LNCAP (cell line): ENCODE data around the gene S100G.

Experiments used
- TF ChIP-seq, protein P1 (sequence below): fragments of 450-650 bp; IDR thresholded peaks from 2 replicates; pipeline ENCODE4 v1.5.1; 2017; ENCODE audit warnings: mild to moderate bottlenecking

The S100G gene

DNA sequence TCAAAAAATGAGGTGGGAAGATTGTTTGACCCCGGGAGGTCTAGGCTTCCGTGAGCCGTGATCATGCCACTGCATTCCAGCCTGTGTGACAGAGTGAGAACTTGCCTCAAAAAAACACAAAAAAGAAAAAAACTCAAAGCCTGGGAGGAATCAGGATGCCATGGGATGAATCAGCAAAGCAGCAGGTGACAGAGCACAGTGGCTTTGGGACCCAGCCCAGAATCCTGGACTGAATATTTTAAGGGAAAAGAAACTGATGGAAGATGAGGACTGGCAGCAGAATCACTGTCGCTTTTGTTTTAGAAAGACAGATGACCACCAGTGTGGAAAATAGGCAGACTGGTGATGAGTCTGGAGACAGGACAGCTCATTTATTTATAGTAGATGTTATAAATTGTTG lies 16.6 kb downstream of the S100G start:
- TF ChIP-seq, protein P1, sequence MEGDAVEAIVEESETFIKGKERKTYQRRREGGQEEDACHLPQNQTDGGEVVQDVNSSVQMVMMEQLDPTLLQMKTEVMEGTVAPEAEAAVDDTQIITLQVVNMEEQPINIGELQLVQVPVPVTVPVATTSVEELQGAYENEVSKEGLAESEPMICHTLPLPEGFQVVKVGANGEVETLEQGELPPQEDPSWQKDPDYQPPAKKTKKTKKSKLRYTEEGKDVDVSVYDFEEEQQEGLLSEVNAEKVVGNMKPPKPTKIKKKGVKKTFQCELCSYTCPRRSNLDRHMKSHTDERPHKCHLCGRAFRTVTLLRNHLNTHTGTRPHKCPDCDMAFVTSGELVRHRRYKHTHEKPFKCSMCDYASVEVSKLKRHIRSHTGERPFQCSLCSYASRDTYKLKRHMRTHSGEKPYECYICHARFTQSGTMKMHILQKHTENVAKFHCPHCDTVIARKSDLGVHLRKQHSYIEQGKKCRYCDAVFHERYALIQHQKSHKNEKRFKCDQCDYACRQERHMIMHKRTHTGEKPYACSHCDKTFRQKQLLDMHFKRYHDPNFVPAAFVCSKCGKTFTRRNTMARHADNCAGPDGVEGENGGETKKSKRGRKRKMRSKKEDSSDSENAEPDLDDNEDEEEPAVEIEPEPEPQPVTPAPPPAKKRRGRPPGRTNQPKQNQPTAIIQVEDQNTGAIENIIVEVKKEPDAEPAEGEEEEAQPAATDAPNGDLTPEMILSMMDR: no peak

DNA sequence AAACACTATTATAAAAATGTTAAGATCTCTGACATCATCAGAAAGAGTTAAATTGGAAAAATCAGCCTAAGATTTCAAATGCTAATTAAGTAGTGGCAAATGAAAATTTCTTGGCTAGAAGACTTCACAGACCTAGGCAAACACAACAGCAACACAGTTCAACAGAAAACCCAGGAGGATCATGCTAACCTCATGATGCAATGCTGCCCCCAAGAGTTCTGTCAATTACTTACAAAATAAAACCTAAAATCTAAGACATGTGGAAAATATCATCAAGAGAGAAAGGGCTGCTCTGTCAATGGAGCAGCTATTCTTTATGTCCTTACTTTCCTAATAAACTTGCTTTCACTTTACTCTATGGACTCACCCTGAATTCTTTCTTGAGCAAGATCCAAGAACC lies 21.0 kb downstream of the S100G start:
- TF ChIP-seq, protein P1: peak; percentile 39; the same call in 1 of the 2 replicates

DNA sequence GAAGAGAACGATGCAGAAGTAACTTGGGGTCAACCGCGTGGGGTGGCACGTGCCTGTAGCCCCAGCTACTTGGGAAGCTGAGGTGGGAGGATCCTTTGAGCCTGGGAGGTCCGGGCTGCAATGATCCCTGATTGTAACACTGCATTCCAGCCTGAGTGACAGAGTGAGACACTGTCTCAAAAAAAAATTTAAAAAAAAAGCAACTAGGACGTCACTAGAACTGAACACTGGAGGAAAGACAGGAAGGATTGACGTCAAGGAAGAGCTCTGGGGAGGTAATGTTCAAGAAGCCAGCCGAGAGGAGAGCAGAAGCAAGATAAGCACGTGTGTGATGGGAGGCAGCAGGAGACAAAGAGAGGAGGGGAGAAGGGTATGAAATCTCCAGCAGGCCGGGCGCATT lies 28.7 kb downstream of the S100G start:
- TF ChIP-seq, protein P1: no peak

DNA sequence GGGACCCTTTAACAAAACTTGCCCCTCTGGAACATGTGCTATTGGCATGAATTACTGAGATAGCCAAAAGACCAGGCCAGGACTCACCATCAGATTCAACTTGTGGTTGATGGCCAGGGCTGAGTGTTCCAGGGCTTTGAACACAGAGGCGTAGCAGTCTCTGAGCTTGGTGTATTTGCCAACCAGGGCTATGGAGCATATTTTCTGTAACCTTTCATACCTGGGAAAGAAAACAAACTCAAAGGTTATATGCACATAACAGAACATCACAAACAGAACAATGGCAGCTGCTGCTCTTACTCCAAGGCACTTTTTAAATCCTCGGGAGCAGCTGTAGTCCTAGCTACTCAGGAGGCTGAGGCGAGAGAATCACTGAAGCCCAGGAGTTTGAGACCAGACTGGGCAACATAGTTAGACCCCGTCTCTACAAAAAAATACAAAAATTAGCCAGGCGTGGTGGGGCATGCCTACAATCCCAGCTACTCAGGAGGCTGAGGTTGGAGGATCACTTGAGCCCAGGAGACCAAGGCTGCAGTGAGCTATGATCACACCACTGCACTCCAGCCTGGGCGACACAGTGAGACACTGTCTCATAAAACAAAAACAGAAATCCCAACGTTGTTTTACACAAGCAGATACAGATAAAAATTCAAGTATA lies 33.2 kb downstream of the S100G start:
- TF ChIP-seq, protein P1: no peak

DNA sequence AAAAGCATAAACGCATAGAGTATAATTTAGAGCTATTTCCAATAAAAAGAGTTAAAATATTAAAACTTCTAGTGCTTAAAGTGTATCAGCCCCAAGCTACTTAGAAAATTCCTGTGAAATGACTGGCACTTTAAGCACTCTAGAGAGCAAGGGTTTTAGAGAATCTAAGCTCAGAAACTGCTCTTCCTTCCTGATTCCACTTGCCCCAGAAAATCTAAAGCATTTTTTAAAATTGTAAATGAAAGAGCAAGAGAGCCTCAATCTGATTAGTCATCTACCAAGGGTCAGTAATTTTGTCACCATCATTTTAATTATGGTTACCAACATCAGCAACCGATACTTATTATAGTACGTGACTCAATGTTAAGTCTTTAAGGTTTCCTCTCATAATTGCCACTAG lies 37.6 kb downstream of the S100G start:
- TF ChIP-seq, protein P1: no peak

DNA sequence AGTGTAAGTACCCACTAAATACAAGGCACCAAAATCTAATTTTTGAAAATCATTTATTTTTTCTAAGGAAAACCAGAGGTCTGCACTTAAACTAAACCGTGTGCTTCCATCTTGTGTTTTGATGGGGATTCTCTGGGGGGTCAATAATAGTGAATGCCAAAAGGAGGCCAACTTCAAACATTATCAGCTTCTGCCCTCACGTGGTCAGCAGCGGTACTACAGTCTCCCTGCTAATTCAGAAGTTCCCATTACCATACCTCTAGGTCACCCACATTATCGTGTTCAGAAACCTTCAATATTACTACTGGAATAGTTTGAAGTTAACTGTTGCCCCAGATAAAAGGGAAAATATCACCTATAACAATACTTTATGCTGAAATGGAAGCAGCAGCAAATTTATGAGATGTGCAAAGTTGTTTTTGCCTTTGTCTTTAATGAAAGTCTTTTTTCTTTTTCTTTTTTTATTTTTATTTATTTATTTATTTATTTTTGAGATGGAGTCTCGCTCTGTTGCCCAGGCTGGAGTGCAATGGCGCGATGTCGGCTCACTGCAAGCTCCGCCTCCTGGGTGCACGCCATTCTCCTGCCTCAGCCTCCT lies 45.2 kb downstream of the S100G start:
- TF ChIP-seq, protein P1: peak; percentile 74

DNA sequence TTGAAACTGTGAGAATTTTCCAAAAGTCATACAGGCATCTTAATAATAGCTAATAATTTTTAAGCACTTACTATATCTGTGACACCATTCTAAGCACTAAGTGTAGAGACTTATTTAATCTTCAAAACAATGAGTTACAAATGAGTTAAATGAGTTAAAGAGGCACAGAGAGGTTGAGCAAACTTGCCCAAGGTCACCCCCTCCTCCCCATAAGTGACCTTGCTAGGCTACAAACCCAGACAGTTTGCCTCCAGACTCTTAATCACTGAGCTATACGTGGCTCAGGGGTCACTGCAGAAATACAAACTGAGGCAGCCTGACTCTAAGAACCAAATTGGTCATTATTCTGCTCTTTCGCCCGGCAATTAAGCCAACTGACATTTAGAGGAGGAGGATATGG lies 47.0 kb downstream of the S100G start:
- TF ChIP-seq, protein P1: no peak
